Colonic mucosa (tissue), 4 donors: ENCODE data around the gene KLLN. TPM values are rescaled to one million over a fixed set of nuclear protein-coding genes. Genes with fewer than 3 reads are reported as not detected.
A peak's percentile ranks its signal among the peaks of the same experiment; 100 is the strongest.

Experiments used
- DNase-seq: peaks from one replicate; pipeline ENCODE4 v3.0.0-alpha.2; 2020
- H3K27ac ChIP-seq: fragments of 200-600 bp; one replicate; pipeline ENCODE4 v1.8.0; 2021
- H3K27me3 ChIP-seq: fragments of 200-600 bp; one replicate; pipeline ENCODE4 v1.8.0; 2021
- H3K36me3 ChIP-seq: fragments of 200-600 bp; one replicate; pipeline ENCODE4 v1.8.0; 2021
- H3K4me1 ChIP-seq: fragments of 200-600 bp; one replicate; pipeline ENCODE4 v1.8.0; 2021; ENCODE audit warnings: mild to moderate bottlenecking
- H3K4me3 ChIP-seq: fragments of 200-600 bp; one replicate; pipeline ENCODE4 v1.8.0; 2021
- H3K9ac ChIP-seq, 2 donors: one replicate each; pipeline ENCODE4 v1.7.0; 2013; ENCODE audit warnings: control low read depth in 2 of 2, low read depth in 2 of 2, low read length in 2 of 2
- H3K9me3 ChIP-seq: fragments of 200-600 bp; one replicate; pipeline ENCODE4 v1.8.0; 2021
- intact Hi-C: fragments of 100-400 bp; cut with DNase I; formaldehyde crosslinking; loops from one replicate; pipeline ENCODE4 v1.14.1; 2022
- total RNA-seq, 2 donors: library from RNA; stranded (reverse); fragmentation: NEBNext Ultra II Directional in 1 of 2; extraction: Animal tissue kit (Norgen Biotek cat#: 25700) in 1 of 2; gene quantifications; one replicate each; pipeline ENCODE4 v1.2.1, GENCODE V29; 2021
- TF ChIP-seq, protein P1 (sequence below): fragments of 200-600 bp; IDR thresholded peaks from one replicate; pipeline ENCODE4 v1.8.0; 2022; ENCODE audit warnings: antibody characterized with exemption, mild to moderate bottlenecking
- donor health status: healthy.
- donor health status: DM: no; HTN: no; CAD: no.
- donor health status: DM: no; HTN: no; CAD: no.

Gene KLLN
- total RNA-seq, 2 donors from 2014 or later, result 1.0 to 1.8 TPM

GRCh38 chr10:87816898-87817608 lies 46.3 kb downstream of the KLLN start:
- H3K36me3 ChIP-seq, result no peaks in the 10 kb centered on the region
- TF ChIP-seq, protein P1, sequence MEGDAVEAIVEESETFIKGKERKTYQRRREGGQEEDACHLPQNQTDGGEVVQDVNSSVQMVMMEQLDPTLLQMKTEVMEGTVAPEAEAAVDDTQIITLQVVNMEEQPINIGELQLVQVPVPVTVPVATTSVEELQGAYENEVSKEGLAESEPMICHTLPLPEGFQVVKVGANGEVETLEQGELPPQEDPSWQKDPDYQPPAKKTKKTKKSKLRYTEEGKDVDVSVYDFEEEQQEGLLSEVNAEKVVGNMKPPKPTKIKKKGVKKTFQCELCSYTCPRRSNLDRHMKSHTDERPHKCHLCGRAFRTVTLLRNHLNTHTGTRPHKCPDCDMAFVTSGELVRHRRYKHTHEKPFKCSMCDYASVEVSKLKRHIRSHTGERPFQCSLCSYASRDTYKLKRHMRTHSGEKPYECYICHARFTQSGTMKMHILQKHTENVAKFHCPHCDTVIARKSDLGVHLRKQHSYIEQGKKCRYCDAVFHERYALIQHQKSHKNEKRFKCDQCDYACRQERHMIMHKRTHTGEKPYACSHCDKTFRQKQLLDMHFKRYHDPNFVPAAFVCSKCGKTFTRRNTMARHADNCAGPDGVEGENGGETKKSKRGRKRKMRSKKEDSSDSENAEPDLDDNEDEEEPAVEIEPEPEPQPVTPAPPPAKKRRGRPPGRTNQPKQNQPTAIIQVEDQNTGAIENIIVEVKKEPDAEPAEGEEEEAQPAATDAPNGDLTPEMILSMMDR, result no peak
- intact Hi-C loops, result no loop called here

GRCh38 chr10:87816163-87816897 lies 47.0 kb downstream of the KLLN start:
- Histone ChIP-seq H3K36me3 (no peaks in the 10 kb centered on the region), H3K4me1 (no peaks in the 10 kb centered on the region), H3K9ac (peak overlapping the region in 1 of 2 donors; percentile 83), H3K27ac (no peak overlapping the region), H3K4me3 (peak overlapping the region; percentile 68), H3K27me3 (no peaks in the 10 kb centered on the region), H3K9me3 (no peaks in the 10 kb centered on the region)
- TF ChIP-seq, protein P1, result no peak
- intact Hi-C loops, result no loop called here
- no peak for DNase-seq

More at GRCh38 chr10:87816898-87817608, 46.3 kb downstream of the KLLN start:
- Histone ChIP-seq H3K4me3 (peak overlapping the region; percentile 68), H3K27ac (peak overlapping the region; percentile 88), H3K9me3 (no peaks in the 10 kb centered on the region), H3K27me3 (no peaks in the 10 kb centered on the region), H3K4me1 (no peaks in the 10 kb centered on the region), H3K9ac (peak overlapping the region; percentile 78 to 83)
- DNase-seq, result no peak

Other genes with a start within 250 kb of the KLLN start
- 100 to 1,000 TPM; 279 to 310 TPM for gene PAPSS2, start 203.7 kb downstream of the KLLN start, total RNA-seq
- 10 to 100 TPM; 38.1 to 59.9 TPM for gene ATAD1, start 45.3 kb downstream of the KLLN start, total RNA-seq
- gene PTEN, start 92 bp upstream of the KLLN start, total RNA-seq, result 100 to 1,000 TPM in 1 of 2 donors, 10 to 100 TPM in 1; 79.2 to 111 TPM